Thymus (tissue), 11 donors: ENCODE data around the gene APBA1. TPM values are rescaled to one million over a fixed set of nuclear protein-coding genes. Genes with fewer than 3 reads are reported as not detected.

Experiments used
- DNase-seq, 9 donors: peaks; one replicate each; pipeline ENCODE4 v3.0.0-alpha.2; 2013; ENCODE audit warnings: low spot score in 9 of 9, low read depth in 6 of 9, missing footprints in 1 of 9
- H3K27ac ChIP-seq, 2 donors: one replicate each; pipeline ENCODE4 v1.5.1; 2013; ENCODE audit warnings: control low read depth in 1 of 2, low read depth in 1 of 2, low read length in 1 of 2, mild to moderate bottlenecking in 1 of 2, moderate library complexity in 1 of 2
- H3K27me3 ChIP-seq, 2 donors: one replicate each; pipeline ENCODE4 v1.5.1; 2013; ENCODE audit warnings: low read length in 1 of 2; ENCODE audit not compliant: control insufficient read depth in 2 of 2, insufficient read depth in 1 of 2
- H3K36me3 ChIP-seq, 2 donors: one replicate each; pipeline ENCODE4 v1.5.1; 2013; ENCODE audit warnings: low read length in 1 of 2, mild to moderate bottlenecking in 1 of 2, moderate library complexity in 1 of 2; ENCODE audit not compliant: control insufficient read depth in 2 of 2, insufficient read depth in 2 of 2
- H3K4me1 ChIP-seq, 2 donors: one replicate each; pipeline ENCODE4 v1.5.1; 2013; ENCODE audit warnings: low read length in 2 of 2; ENCODE audit not compliant: control insufficient read depth in 2 of 2, insufficient read depth in 2 of 2
- H3K4me3 ChIP-seq, 2 donors: one replicate each; pipeline ENCODE4 v1.5.1; 2013; ENCODE audit warnings: low read length in 2 of 2, control low read depth in 1 of 2, mild to moderate bottlenecking in 1 of 2
- H3K9me3 ChIP-seq, 2 donors: one replicate each; pipeline ENCODE4 v1.5.1; 2013; ENCODE audit warnings: low read length in 1 of 2, mild to moderate bottlenecking in 1 of 2; ENCODE audit not compliant: control insufficient read depth in 2 of 2, insufficient read depth in 1 of 2
- WGBS: extraction: QIAGEN DNeasy Blood & Tissue Kit; methylation state at CpG from one replicate; pipeline ENCODE4 v1.1.7; 2013; 5-methylcytosine and 5-hydroxymethylcytosine counted together
- polyA plus RNA-seq: library from polyadenylated mRNA; stranded (reverse); fragments of 200-250 nt; gene quantifications from one replicate; pipeline ENCODE4 v1.2.3, GENCODE V29; 2013
- total RNA-seq: library from RNA; stranded (reverse); fragments of 120-200 nt; gene quantifications from one replicate; pipeline ENCODE4 v1.2.4, GENCODE V29; 2013
- donor health status: healthy.

APBA1 gene
- total and polyA plus RNA-seq, 2 donors: 0.80 to 0.90 TPM

GRCh38 chr9:69472101-69472620, 200.0 kb downstream of the APBA1 start:
- H3K27ac ChIP-seq: no peak overlapping the region
- no peak for DNase-seq
- H3K4me1 ChIP-seq: peaks cover 0 to 19% of the 10 kb centered on the region in 2 donors
- no peak overlapping the region for H3K4me3 ChIP-seq
- no peaks in the 10 kb centered on the region for H3K27me3 ChIP-seq
- no peaks in the 10 kb centered on the region for H3K36me3 ChIP-seq
- 86% methylated on average over 2 of the region's 2 CpGs for WGBS
- H3K9me3 ChIP-seq: no peaks in the 10 kb centered on the region

- Histone ChIP-seq H3K27ac (no peak overlapping the region), H3K36me3 (no peaks in the 10 kb centered on the region), H3K9me3 (no peaks in the 10 kb centered on the region), H3K4me1 (peaks cover 0 to 13% of the 10 kb centered on the region in 2 donors), H3K27me3 (no peaks in the 10 kb centered on the region), H3K4me3 (no peak overlapping the region)
- WGBS: 89% methylated on average over 2 of the region's 2 CpGs
- no peak for DNase-seq
Measured at GRCh38 chr9:69471433-69471832, 200.7 kb downstream of the APBA1 start.

GRCh38 chr9:69470186-69470977, 201.8 kb downstream of the APBA1 start:
- Histone ChIP-seq H3K36me3 (no peaks in the 10 kb centered on the region), H3K4me3 (no peak overlapping the region), H3K27me3 (no peaks in the 10 kb centered on the region), H3K4me1 (peaks cover 0 to 6% of the 10 kb centered on the region in 2 donors), H3K9me3 (no peaks in the 10 kb centered on the region), H3K27ac (no peak overlapping the region)
- 96% methylated on average over 9 of the region's 9 CpGs for WGBS
- DNase-seq: no peak

- H3K36me3 ChIP-seq: no peaks in the 10 kb centered on the region
Measured at GRCh38 chr9:69469136-69469535, 203.0 kb downstream of the APBA1 start.

GRCh38 chr9:69468380-69468779, 203.8 kb downstream of the APBA1 start:
- H3K4me3 ChIP-seq: no peak overlapping the region
- H3K27me3 ChIP-seq: no peaks in the 10 kb centered on the region
- H3K9me3 ChIP-seq: no peaks in the 10 kb centered on the region
- WGBS: 93% methylated on average over 1 of the region's 1 CpG
- no peak overlapping the region for H3K27ac ChIP-seq
- H3K4me1 ChIP-seq: peaks cover 0 to 3% of the 10 kb centered on the region in 2 donors
- no peaks in the 10 kb centered on the region for H3K36me3 ChIP-seq
- DNase-seq: no peak

More at GRCh38 chr9:69469136-69469535, 203.0 kb downstream of the APBA1 start:
- Histone ChIP-seq H3K4me3 (no peak overlapping the region), H3K4me1 (peaks cover 0 to 3% of the 10 kb centered on the region in 2 donors), H3K27me3 (no peaks in the 10 kb centered on the region), H3K27ac (no peak overlapping the region), H3K9me3 (no peaks in the 10 kb centered on the region)
- DNase-seq: no peak

- Histone ChIP-seq H3K9me3 (no peaks in the 10 kb centered on the region), H3K4me3 (no peak overlapping the region), H3K27me3 (no peaks in the 10 kb centered on the region), H3K4me1 (peaks cover 0 to 3% of the 10 kb centered on the region in 2 donors), H3K36me3 (no peaks in the 10 kb centered on the region), H3K27ac (no peak overlapping the region)
- no peak for DNase-seq
- WGBS: 95% methylated on average over 8 of the region's 8 CpGs
Measured at GRCh38 chr9:69466151-69466550, 206.0 kb downstream of the APBA1 start.

GRCh38 chr9:69465473-69465872, 206.7 kb downstream of the APBA1 start:
- H3K4me3 ChIP-seq: no peak overlapping the region
- H3K9me3 ChIP-seq: no peaks in the 10 kb centered on the region
- 87% methylated on average over 3 of the region's 3 CpGs for WGBS
- no peak for DNase-seq
- peaks cover 0 to 3% of the 10 kb centered on the region in 2 donors for H3K4me1 ChIP-seq
- no peaks in the 10 kb centered on the region for H3K27me3 ChIP-seq
- no peak overlapping the region for H3K27ac ChIP-seq
- no peaks in the 10 kb centered on the region for H3K36me3 ChIP-seq

GRCh38 chr9:69463497-69464068, 208.6 kb downstream of the APBA1 start:
- no peak for DNase-seq
- Histone ChIP-seq H3K4me3 (no peak overlapping the region), H3K9me3 (no peaks in the 10 kb centered on the region), H3K36me3 (no peaks in the 10 kb centered on the region), H3K27me3 (no peaks in the 10 kb centered on the region), H3K27ac (no peak overlapping the region), H3K4me1 (peaks cover 0 to 3% of the 10 kb centered on the region in 2 donors)
- 83% methylated on average over 11 of the region's 11 CpGs for WGBS

- Histone ChIP-seq H3K27ac (no peak overlapping the region), H3K9me3 (no peaks in the 10 kb centered on the region), H3K36me3 (no peaks in the 10 kb centered on the region), H3K4me1 (peaks cover 0 to 3% of the 10 kb centered on the region in 2 donors), H3K4me3 (no peak overlapping the region), H3K27me3 (no peaks in the 10 kb centered on the region)
- WGBS: 95% methylated on average over 4 of the region's 4 CpGs
- DNase-seq: no peak
Measured at GRCh38 chr9:69462394-69462793, 209.8 kb downstream of the APBA1 start.
